GM12878 (cell line): ENCODE results near the gene DNMBP. TPM values are rescaled to one million over a fixed set of nuclear protein-coding genes. Genes with fewer than 3 reads are reported as not detected.

Experiments used
- ASH2L ChIP-seq: fragments of 300-600, 200-600 bp; sonication (generic); IDR thresholded peaks from 2 replicates; pipeline ENCODE4 v1.6.1; 2017; ENCODE audit warnings: low read depth, mild to moderate bottlenecking, borderline replicate concordance
- CBX5 ChIP-seq: sonication (generic); IDR thresholded peaks from 2 replicates; pipeline ENCODE4 v1.6.1; 2016; ENCODE audit warnings: low read depth, moderate library complexity, mild to moderate bottlenecking, inconsistent platforms
- FOXK2 ChIP-seq: fragments of 450-650 bp; IDR thresholded peaks from 2 replicates; pipeline ENCODE4 v1.6.1; 2017; ENCODE audit warnings: mild to moderate bottlenecking, moderate library complexity
- NFXL1 ChIP-seq: fragments of 450-650 bp; IDR thresholded peaks from 2 replicates; pipeline ENCODE4 v1.6.1; 2017; ENCODE audit warnings: antibody characterized with exemption, mild to moderate bottlenecking, borderline replicate concordance
- RAD21 ChIP-seq: IDR thresholded peaks from 2 replicates; pipeline ENCODE4 v1.6.1; 2011; ENCODE audit warnings: mild to moderate bottlenecking, low read depth, low read length, moderate library complexity; ENCODE audit not compliant: insufficient read depth
- RB1 ChIP-seq: fragments of 450-650 bp; formaldehyde crosslinking; IDR thresholded peaks from 2 replicates; pipeline ENCODE4 v1.6.1; 2017; ENCODE audit warnings: mild to moderate bottlenecking, borderline replicate concordance
- RCOR1 ChIP-seq: conservative IDR thresholded peaks from 2 replicates; pipeline ENCODE4 v1.6.1; 2012; ENCODE audit warnings: low read depth, low read length, improper control_type of control experiment
- TBL1XR1 ChIP-seq: IDR thresholded peaks from 2 replicates; pipeline ENCODE4 v1.6.1; 2012; ENCODE audit warnings: low read depth, low read length, improper control_type of control experiment
- TCF7 ChIP-seq: IDR thresholded peaks from 2 replicates; pipeline ENCODE4 v1.6.1; 2014; ENCODE audit warnings: antibody characterized with exemption, borderline replicate concordance
- ZNF24 ChIP-seq: fragments of 450-650 bp; IDR thresholded peaks from 2 replicates; pipeline ENCODE4 v1.6.1; 2017; ENCODE audit warnings: antibody characterized with exemption, mild to moderate bottlenecking
- polyA plus RNA-seq, 11 experiments: library from polyadenylated mRNA; depleted of rRNA in 4 of 11; unstranded in 6 of 11; stranded (reverse) in 5 of 11; fragments of >200 nt; fragmentation: Nextera tagmentation in 4 of 11; fragmentation: Illumina TruSeq in 1 of 11; extraction: Ambion mirVana in 4 of 11; extraction: Trizol in 1 of 11; gene quantifications; 1 replicate in 1 of 11; 2 replicates in 10 of 11; pipeline versions ENCODE4 v1.2.1 to v1.2.3, GENCODE V29; 2011 to 2016; ENCODE audit warnings: inconsistent platforms in 2 of 11, missing spikeins in 2 of 11, low read depth in 1 of 11
- total RNA-seq, 4 experiments: library from RNA; depleted of rRNA in 3 of 4; stranded (reverse); fragments of >200 nt in 3 of 4; fragmentation: Illumina TruSeq in 1 of 4; extraction: Trizol in 1 of 4; gene quantifications; 2 replicates each; pipeline versions ENCODE4 v1.2.1 to v1.2.3, GENCODE V29; 2013 to 2021
- TF ChIP-seq, protein P1 (sequence below): fragments of 450-650 bp; IDR thresholded peaks from 2 replicates; pipeline ENCODE4 v1.6.1; 2017; ENCODE audit warnings: low read depth, mild to moderate bottlenecking, moderate library complexity
- TF ChIP-seq, protein P2 (sequence below): fragments of 150-350 bp; IDR thresholded peaks from 2 replicates; pipeline ENCODE4 v1.6.1; 2014; ENCODE audit warnings: mild to moderate bottlenecking, low read depth, low read length

The DNMBP gene
- total and polyA plus RNA-seq, 10 of the 15 experiments (the other 5 are each of a cell fraction or from before 2014, with no cell fraction given): 7.1 to 45.0 (median 22.0) TPM

DNA sequence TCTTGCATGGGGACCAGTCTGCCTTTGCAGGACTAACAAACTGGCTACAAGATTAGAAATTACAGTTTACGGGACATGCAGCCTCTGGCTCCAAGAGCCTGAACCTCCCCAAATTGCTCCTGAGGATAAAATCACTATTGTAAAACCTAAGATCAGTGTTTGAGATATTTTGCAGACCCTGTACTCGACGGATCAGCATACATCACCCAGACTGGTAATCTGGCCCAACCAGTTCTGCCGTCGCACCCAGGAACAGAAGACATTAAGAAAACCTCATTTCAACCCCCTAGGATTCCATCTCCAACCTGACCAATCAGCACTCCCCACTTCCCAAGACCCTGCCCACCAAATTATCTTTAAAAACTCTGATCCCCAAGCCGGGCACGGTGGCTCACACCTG lies 27.1 kb upstream of the DNMBP start (continued):
- TF ChIP-seq, protein P1, sequence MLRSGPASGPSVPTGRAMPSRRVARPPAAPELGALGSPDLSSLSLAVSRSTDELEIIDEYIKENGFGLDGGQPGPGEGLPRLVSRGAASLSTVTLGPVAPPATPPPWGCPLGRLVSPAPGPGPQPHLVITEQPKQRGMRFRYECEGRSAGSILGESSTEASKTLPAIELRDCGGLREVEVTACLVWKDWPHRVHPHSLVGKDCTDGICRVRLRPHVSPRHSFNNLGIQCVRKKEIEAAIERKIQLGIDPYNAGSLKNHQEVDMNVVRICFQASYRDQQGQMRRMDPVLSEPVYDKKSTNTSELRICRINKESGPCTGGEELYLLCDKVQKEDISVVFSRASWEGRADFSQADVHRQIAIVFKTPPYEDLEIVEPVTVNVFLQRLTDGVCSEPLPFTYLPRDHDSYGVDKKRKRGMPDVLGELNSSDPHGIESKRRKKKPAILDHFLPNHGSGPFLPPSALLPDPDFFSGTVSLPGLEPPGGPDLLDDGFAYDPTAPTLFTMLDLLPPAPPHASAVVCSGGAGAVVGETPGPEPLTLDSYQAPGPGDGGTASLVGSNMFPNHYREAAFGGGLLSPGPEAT: no peak
- TF ChIP-seq ZNF24 (no peak), TCF7 (no peak), RB1 (no peak), CBX5 (no peak), ASH2L (no peak), RCOR1 (no peak), NFXL1 (no peak), RAD21 (no peak), TBL1XR1 (no peak), FOXK2 (no peak)
- TF ChIP-seq, protein P2, sequence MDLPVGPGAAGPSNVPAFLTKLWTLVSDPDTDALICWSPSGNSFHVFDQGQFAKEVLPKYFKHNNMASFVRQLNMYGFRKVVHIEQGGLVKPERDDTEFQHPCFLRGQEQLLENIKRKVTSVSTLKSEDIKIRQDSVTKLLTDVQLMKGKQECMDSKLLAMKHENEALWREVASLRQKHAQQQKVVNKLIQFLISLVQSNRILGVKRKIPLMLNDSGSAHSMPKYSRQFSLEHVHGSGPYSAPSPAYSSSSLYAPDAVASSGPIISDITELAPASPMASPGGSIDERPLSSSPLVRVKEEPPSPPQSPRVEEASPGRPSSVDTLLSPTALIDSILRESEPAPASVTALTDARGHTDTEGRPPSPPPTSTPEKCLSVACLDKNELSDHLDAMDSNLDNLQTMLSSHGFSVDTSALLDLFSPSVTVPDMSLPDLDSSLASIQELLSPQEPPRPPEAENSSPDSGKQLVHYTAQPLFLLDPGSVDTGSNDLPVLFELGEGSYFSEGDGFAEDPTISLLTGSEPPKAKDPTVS: no peak
